Keratinocyte (primary cell): Measurements from ENCODE around the gene FTCD. TPM values are rescaled to one million over a fixed set of nuclear protein-coding genes. Genes with fewer than 3 reads are reported as not detected.

Experiments used
- DNase-seq: peaks from one replicate; pipeline ENCODE4 v3.0.0-alpha.2; 2011; ENCODE audit warnings: low read depth, missing footprints, low spot score
- FAIRE-seq: peaks from 2 replicates; lab custom pipeline; 2011; peaks lifted over from hg19 to GRCh38; lab: Jason Lieb, UNC
- H2AFZ ChIP-seq: 2 replicates; pipeline ENCODE4 v1.6.0; 2012; ENCODE audit warnings: low read length, control low read depth, inconsistent platforms; ENCODE audit not compliant: control insufficient read depth
- H3K27ac ChIP-seq: 2 replicates; pipeline ENCODE4 v1.5.1; 2011; ENCODE audit warnings: low read length; ENCODE audit not compliant: control insufficient read depth, insufficient read depth
- H3K27me3 ChIP-seq: 3 replicates; pipeline ENCODE4 v1.6.0; 2011; ENCODE audit warnings: low read length; ENCODE audit not compliant: control insufficient read depth, insufficient read depth; ENCODE audit errors: extremely low read depth
- H3K36me3 ChIP-seq, 2 experiments: 2 replicates in 1 of 2; 3 replicates in 1 of 2; pipeline ENCODE4 v1.5.1; 2011; ENCODE audit warnings: low read length in 2 of 2, mild to moderate bottlenecking in 1 of 2; ENCODE audit not compliant: control insufficient read depth in 2 of 2, insufficient read depth in 2 of 2; ENCODE audit errors: extremely low read depth in 1 of 2
- H3K4me1 ChIP-seq: 3 replicates; pipeline ENCODE4 v1.5.1; 2011; ENCODE audit warnings: low read length; ENCODE audit not compliant: control insufficient read depth, insufficient read depth; ENCODE audit errors: extremely low read depth
- H3K4me2 ChIP-seq: 3 replicates; pipeline ENCODE4 v1.6.0; 2011; ENCODE audit warnings: low read depth, low read length; ENCODE audit not compliant: control insufficient read depth, insufficient read depth; ENCODE audit errors: extremely low read depth
- H3K4me3 ChIP-seq, 3 experiments: fragments of 200-600 bp in 1 of 3; sonication (generic) in 1 of 3; 2 replicates in 2 of 3; 3 replicates in 1 of 3; pipeline ENCODE4 v1.5.1; 2011 to 2016; ENCODE audit warnings: low read length in 3 of 3, mild to moderate bottlenecking in 3 of 3, control low read depth in 2 of 3, inconsistent platforms in 1 of 3, low read depth in 1 of 3, mixed read lengths in 1 of 3, mixed run types in 1 of 3, moderate library complexity in 1 of 3; ENCODE audit not compliant: control insufficient read depth in 2 of 3, insufficient read depth in 2 of 3; ENCODE audit errors: extremely low read depth in 1 of 3
- H3K79me2 ChIP-seq: 2 replicates; pipeline ENCODE4 v1.6.0; 2012; ENCODE audit warnings: low read length; ENCODE audit not compliant: control insufficient read depth, insufficient read depth
- H3K9ac ChIP-seq: 3 replicates; pipeline ENCODE4 v1.6.0; 2011; ENCODE audit warnings: low read length; ENCODE audit not compliant: control insufficient read depth, insufficient read depth; ENCODE audit errors: extremely low read depth
- H3K9me1 ChIP-seq: 3 replicates; pipeline ENCODE4 v1.6.0; 2011; ENCODE audit warnings: low read length; ENCODE audit not compliant: control insufficient read depth, insufficient read depth; ENCODE audit errors: extremely low read depth
- H3K9me3 ChIP-seq: 2 replicates; pipeline ENCODE4 v1.5.1; 2012; ENCODE audit warnings: low read depth, low read length; ENCODE audit not compliant: control insufficient read depth
- H4K20me1 ChIP-seq: 3 replicates; pipeline ENCODE4 v1.6.0; 2011; ENCODE audit warnings: low read length; ENCODE audit not compliant: control insufficient read depth, insufficient read depth; ENCODE audit errors: extremely low read depth
- CTCF ChIP-seq, 3 experiments: IDR thresholded peaks in 1 of 3; conservative IDR thresholded peaks in 1 of 3; optimal IDR thresholded peaks in 1 of 3; 2 replicates in 2 of 3; 3 replicates in 1 of 3; pipeline versions ENCODE3 to v1.5.1; 2011; ENCODE audit warnings: low read length in 3 of 3, mild to moderate bottlenecking in 3 of 3, moderate library complexity in 2 of 3, control low read depth in 1 of 3, inconsistent platforms in 1 of 3; ENCODE audit not compliant: insufficient read depth in 2 of 3; ENCODE audit errors: extremely low read depth in 1 of 3
- EZH2 ChIP-seq: IDR thresholded peaks from one replicate; pipeline ENCODE4 v1.6.1; 2012; ENCODE audit warnings: inconsistent platforms, mild to moderate bottlenecking, low read length, moderate library complexity
- dilution Hi-C: fragments of 300-500 bp; cut with MboI; formaldehyde crosslinking; loops from one replicate; pipeline ENCODE4 v1.7.0; 2020; ENCODE audit warnings: low sequenced_read_pairs; ENCODE audit not compliant: extremely low pct_ligation_motif_present
- polyA plus RNA-seq, 5 experiments: library from polyadenylated mRNA; depleted of rRNA in 3 of 5; stranded (reverse) in 3 of 5; stranded (forward) in 1 of 5; unstranded in 1 of 5; fragments of >200 nt; gene quantifications; 1 replicate in 1 of 5; 2 replicates in 3 of 5; 3 replicates in 1 of 5; pipeline versions ENCODE4 v1.2.1 to v1.2.3, GENCODE V29; 2011 to 2012; ENCODE audit warnings: missing spikeins in 2 of 5, low read depth in 1 of 5, low replicate concordance in 1 of 5

FTCD gene
- polyA plus RNA-seq, 1 donor (not counting 4 experiments of a cell fraction or from before 2014, with no cell fraction given), result not detected

GRCh38 chr21:46199436-46200373 lies 44.3 kb upstream of the FTCD start:
- Histone ChIP-seq H3K4me3 (no peak overlapping the region), H3K27me3 (no peaks in the 10 kb centered on the region), H3K9me1 (no peaks in the 10 kb centered on the region), H3K9ac (no peak overlapping the region), H3K36me3 (peaks cover 43 to 50% of the 10 kb centered on the region in 2 experiments), H4K20me1 (no peaks in the 10 kb centered on the region), H3K27ac (no peak overlapping the region), H3K4me2 (no peak overlapping the region), H3K4me1 (no peaks in the 10 kb centered on the region), H3K79me2 (peaks cover 18% of the 10 kb centered on the region), H2AFZ (no peak overlapping the region), H3K9me3 (no peaks in the 10 kb centered on the region)
- no peak for DNase-seq
- FAIRE-seq, result no peak
- TF ChIP-seq EZH2 (no peak), CTCF (optimal IDR thresholded peaks at IDR 0.05 in 1 of 3, IDR thresholded peaks at IDR 0.05 in 1 of 3, conservative IDR thresholded peaks at IDR 0.05 in 1 of 3; ENCODE audit: extremely low read depth in 1 of 3, insufficient read depth in 2 of 3, low read length in 3 of 3) (no peak)
- dilution Hi-C loops, result no loop called here

- H3K36me3 ChIP-seq, result peaks cover 51 to 57% of the 10 kb centered on the region in 2 experiments
- H3K9ac ChIP-seq, result no peak overlapping the region
- H3K27me3 ChIP-seq, result no peaks in the 10 kb centered on the region
- no peaks in the 10 kb centered on the region for H3K4me1 ChIP-seq
- H3K27ac ChIP-seq, result no peak overlapping the region
- FAIRE-seq (no peak), DNase-seq (no peak)
- dilution Hi-C loops, result no loop called here
- H2AFZ ChIP-seq, result no peak overlapping the region
- peaks cover 16% of the 10 kb centered on the region for H3K79me2 ChIP-seq
- no peaks in the 10 kb centered on the region for H3K9me1 ChIP-seq
- no peak overlapping the region for H3K4me3 ChIP-seq
- H3K4me2 ChIP-seq, result no peak overlapping the region
- H4K20me1 ChIP-seq, result peaks cover 2% of the 10 kb centered on the region
- no peak for TF ChIP-seq CTCF (optimal IDR thresholded peaks at IDR 0.05 in 1 of 3, IDR thresholded peaks at IDR 0.05 in 1 of 3, conservative IDR thresholded peaks at IDR 0.05 in 1 of 3; ENCODE audit: extremely low read depth in 1 of 3, insufficient read depth in 2 of 3, low read length in 3 of 3)
- TF ChIP-seq EZH2, result no peak
- no peaks in the 10 kb centered on the region for H3K9me3 ChIP-seq
These were observed 41.4 kb upstream of the FTCD start for GRCh38 chr21:46196733-46197132.
